Measurements from ENCODE around the gene NDUFV2. TPM values are rescaled to one million over a fixed set of nuclear protein-coding genes. Genes with fewer than 3 reads are reported as not detected.

Gene NDUFV2
- total RNA-seq, 1 donor from 2014 or later = 87.7 TPM

- intact Hi-C loops (cut with DNase I) = no loop called here
- DNase-seq (ENCODE audit: low spot score) (no peak), ATAC-seq (no peak)
These were observed 72.6 kb downstream of the NDUFV2 start for GRCh38 chr18:9175115-9175514.

DNA sequence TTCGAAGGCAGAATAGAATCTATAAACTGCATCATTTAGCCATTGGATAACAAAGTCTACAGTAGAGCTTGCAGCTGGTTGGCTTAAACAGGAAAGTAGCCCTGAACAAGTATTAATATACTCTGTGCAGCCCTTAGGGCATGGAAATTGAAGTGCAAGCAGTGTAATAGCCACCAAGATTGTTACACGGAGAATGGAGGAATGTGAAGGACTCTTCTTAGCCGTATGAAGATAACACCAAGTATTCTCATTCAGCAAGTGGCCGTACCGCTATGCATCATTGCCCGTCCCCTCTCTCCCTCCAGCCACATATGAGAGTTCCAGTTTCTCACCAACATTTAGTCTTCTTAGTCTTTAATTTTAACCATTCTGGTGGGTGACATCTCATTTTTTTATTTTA, 74.5 kb downstream of the NDUFV2 start:
- ATAC-seq (no peak), DNase-seq (ENCODE audit: low spot score) (no peak)
- intact Hi-C loops (cut with DNase I) = no loop called here

GRCh38 chr18:9177466-9177865, 75.0 kb downstream of the NDUFV2 start:
- ATAC-seq (no peak), DNase-seq (ENCODE audit: low spot score) (no peak)
- intact Hi-C loops (cut with DNase I) = no loop called here

DNA sequence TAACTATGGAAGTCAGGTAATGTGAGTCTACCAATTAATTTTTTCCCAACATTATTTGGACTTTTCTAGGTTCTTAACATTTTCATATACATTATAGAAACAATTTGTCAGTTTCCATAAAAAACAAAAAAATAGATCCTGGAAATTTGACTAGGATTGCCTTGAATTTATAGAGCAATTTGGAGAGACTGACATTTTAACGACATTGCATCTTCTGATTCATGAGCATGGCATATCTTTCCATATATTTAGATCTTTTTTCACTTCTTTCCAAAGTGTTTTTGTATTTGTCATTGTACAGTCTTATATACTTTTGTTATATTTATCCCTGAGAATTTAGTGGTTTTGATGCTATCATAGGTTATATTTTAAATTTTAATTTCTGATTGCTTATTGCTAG, 76.1 kb downstream of the NDUFV2 start:
- DNase-seq (ENCODE audit: low spot score) (no peak), ATAC-seq (no peak)
- intact Hi-C loops (cut with DNase I) = no loop called here

DNA sequence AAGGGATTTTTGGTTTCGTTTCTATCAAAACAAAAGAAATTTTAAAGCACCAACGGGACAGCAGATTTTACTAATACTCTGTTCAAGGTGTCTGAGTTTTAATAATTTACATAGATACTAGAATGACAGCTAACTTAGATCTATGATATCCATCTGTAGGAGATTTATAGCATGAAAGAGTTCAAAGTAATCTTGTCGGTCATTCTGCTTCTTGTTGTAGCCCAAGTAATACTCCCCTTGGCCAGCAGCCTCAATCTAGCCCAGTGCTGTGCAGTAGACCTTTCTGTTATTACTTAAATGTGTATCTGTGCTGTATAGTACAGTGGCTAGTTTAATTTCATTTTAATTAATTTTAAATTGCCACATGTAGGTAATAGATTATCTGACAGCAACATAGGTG, 78.8 kb downstream of the NDUFV2 start:
- ATAC-seq (no peak), DNase-seq (ENCODE audit: low spot score) (no peak)
- intact Hi-C loops (cut with DNase I) = no loop called here

DNA sequence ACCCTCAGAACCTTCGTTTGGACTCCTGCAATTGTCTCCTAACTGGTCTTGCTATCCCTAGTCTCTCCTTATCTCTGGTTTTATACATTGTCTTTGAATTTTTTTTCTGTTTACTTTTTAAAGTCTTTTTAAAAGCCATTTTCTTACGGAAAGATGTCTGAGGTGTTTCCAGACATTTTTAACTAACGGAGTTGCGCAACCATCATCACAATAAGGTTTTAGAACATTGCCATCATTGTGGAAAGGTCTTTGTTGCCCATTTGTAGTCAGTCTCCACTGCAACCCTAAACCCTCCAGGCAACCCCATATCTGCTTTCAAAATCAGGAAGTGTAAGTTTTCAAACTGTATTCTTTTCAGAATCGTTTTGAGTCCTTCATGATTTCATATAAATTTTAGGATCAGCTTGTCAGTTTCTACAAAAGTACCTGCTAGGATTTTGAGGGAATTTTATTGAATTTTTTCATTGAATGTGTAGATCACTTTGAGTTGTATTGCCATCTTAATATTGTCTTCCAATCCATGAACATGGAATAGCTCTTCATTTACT, 80.4 kb downstream of the NDUFV2 start:
- no peak for ATAC-seq
- no peak for DNase-seq (ENCODE audit: low spot score)
- intact Hi-C loops (cut with DNase I) = no loop called here

Other genes starting within 250 kb of the NDUFV2 start
- gene ANKRD12, start 34.1 kb downstream of the NDUFV2 start, total RNA-seq = 164 TPM
- gene TWSG1, start 232.1 kb downstream of the NDUFV2 start, total RNA-seq = 50.2 TPM